OCI-LY1 (cell line): ENCODE results near the gene GPN1.

Experiments used
- H2AFZ ChIP-seq: fragments of 200-600 bp; sonication (generic), shearing (Covaris generic); 2 replicates; pipeline ENCODE4 v1.6.0; 2014; ENCODE audit warnings: antibody characterized with exemption, mild to moderate bottlenecking, low read length
- H3F3A ChIP-seq: fragments of 200-600 bp; sonication (generic), shearing (Covaris generic); 2 replicates; pipeline ENCODE4 v1.6.0; 2014; ENCODE audit warnings: mild to moderate bottlenecking, antibody characterized with exemption, low read length, moderate library complexity; ENCODE audit not compliant: insufficient read depth
- H3K27ac ChIP-seq: fragments of 200-600 bp; sonication (generic); 2 replicates; pipeline ENCODE4 v1.5.1; 2014; ENCODE audit warnings: low read length, mixed run types, mild to moderate bottlenecking, low read depth; ENCODE audit not compliant: poor library complexity, severe bottlenecking
- H3K27me3 ChIP-seq: fragments of 200-600 bp; sonication (generic); 2 replicates; pipeline ENCODE4 v1.6.0; 2014; ENCODE audit warnings: antibody characterized with exemption, mild to moderate bottlenecking, low read length, moderate library complexity; ENCODE audit not compliant: insufficient read depth
- H3K36me3 ChIP-seq: fragments of 200-600 bp; sonication (generic); 2 replicates; pipeline ENCODE4 v1.6.1; 2014; ENCODE audit warnings: mild to moderate bottlenecking, antibody characterized with exemption, low read length, moderate library complexity, mixed read lengths; ENCODE audit not compliant: insufficient read depth
- H3K4me1 ChIP-seq: fragments of 200-600 bp; sonication (generic); 2 replicates; pipeline ENCODE4 v1.5.1; 2014; ENCODE audit warnings: mild to moderate bottlenecking, low read length, moderate library complexity; ENCODE audit not compliant: insufficient read depth, severe bottlenecking
- H3K4me2 ChIP-seq: fragments of 200-600 bp; sonication (generic), shearing (Covaris generic); 2 replicates; pipeline ENCODE4 v1.6.1; 2014; ENCODE audit warnings: low read length
- H3K4me3 ChIP-seq: fragments of 200-600 bp; sonication (generic); 2 replicates; pipeline ENCODE4 v1.5.1; 2014; ENCODE audit warnings: low read length, low read depth, mild to moderate bottlenecking, mixed read lengths; ENCODE audit not compliant: poor library complexity, severe bottlenecking
- H3K79me2 ChIP-seq: fragments of 200-600 bp; shearing (Covaris generic); 2 replicates; pipeline ENCODE4 v1.6.1; 2016; ENCODE audit warnings: mixed run types, low read length, mixed read lengths; ENCODE audit not compliant: insufficient read depth
- H3K9ac ChIP-seq: fragments of 200-600 bp; sonication (generic), shearing (Covaris generic); 2 replicates; pipeline ENCODE4 v1.6.1; 2014; ENCODE audit warnings: mild to moderate bottlenecking, low read length, mixed read lengths
- H3K9me2 ChIP-seq: fragments of 200-600 bp; sonication (generic), shearing (Covaris generic); 2 replicates; pipeline ENCODE4 v1.6.1; 2014; ENCODE audit warnings: low read depth, mild to moderate bottlenecking, low read length, mixed read lengths
- H3K9me3 ChIP-seq: fragments of 200-600 bp; shearing (Covaris generic); 2 replicates; pipeline ENCODE4 v1.6.1; 2014; ENCODE audit warnings: low read length, mixed read lengths
- H4K20me1 ChIP-seq: fragments of 200-600 bp; sonication (generic), shearing (Covaris generic); 2 replicates; pipeline ENCODE4 v1.6.0; 2016; ENCODE audit warnings: mild to moderate bottlenecking, low read length; ENCODE audit not compliant: insufficient read depth
- CTCF ChIP-seq: fragments of 200-600 bp; sonication (generic), shearing (Covaris generic); IDR thresholded peaks from 2 replicates; pipeline ENCODE4 v1.5.1; 2017; ENCODE audit warnings: mild to moderate bottlenecking, antibody characterized with exemption, low read length, moderate library complexity, mixed read lengths
- EZH2 ChIP-seq: fragments of 200-600 bp; sonication (generic), shearing (Covaris generic); IDR thresholded peaks from 2 replicates; pipeline ENCODE4 v1.8.0; 2017; ENCODE audit warnings: borderline replicate concordance, mixed run types, mild to moderate bottlenecking, antibody characterized with exemption, low read length, moderate library complexity, mixed read lengths

GPN1 gene

GRCh38 chr2:27655155-27655951 is 26.5 kb downstream of the GPN1 start:
- H4K20me1 ChIP-seq = no peaks in the 10 kb centered on the region
- no peak overlapping the region for H3K27ac ChIP-seq
- H3K9me3 ChIP-seq = no peaks in the 10 kb centered on the region
- H3K9ac ChIP-seq = no peak overlapping the region
- H3K36me3 ChIP-seq = peaks cover 83% of the 10 kb centered on the region
- no peaks in the 10 kb centered on the region for H3F3A ChIP-seq
- TF ChIP-seq CTCF = no peak
- TF ChIP-seq EZH2 = no peak
- no peak overlapping the region for H3K4me2 ChIP-seq
- H3K9me2 ChIP-seq = no peaks in the 10 kb centered on the region
- no peak overlapping the region for H3K4me3 ChIP-seq
- no peaks in the 10 kb centered on the region for H3K27me3 ChIP-seq
- H3K4me1 ChIP-seq = no peaks in the 10 kb centered on the region
- H2AFZ ChIP-seq = no peak overlapping the region
- no peaks in the 10 kb centered on the region for H3K79me2 ChIP-seq

GRCh38 chr2:27661371-27661770 is 32.5 kb downstream of the GPN1 start:
- Histone ChIP-seq H4K20me1 (no peaks in the 10 kb centered on the region), H3K36me3 (peaks cover 46% of the 10 kb centered on the region), H3K4me2 (no peak overlapping the region), H2AFZ (no peak overlapping the region), H3K9ac (no peak overlapping the region), H3K79me2 (peaks cover 25% of the 10 kb centered on the region), H3F3A (no peaks in the 10 kb centered on the region), H3K27ac (no peak overlapping the region), H3K9me2 (no peaks in the 10 kb centered on the region), H3K4me1 (peaks cover 30% of the 10 kb centered on the region), H3K4me3 (no peak overlapping the region), H3K27me3 (no peaks in the 10 kb centered on the region), H3K9me3 (no peaks in the 10 kb centered on the region)
- no peak for TF ChIP-seq EZH2
- no peak for TF ChIP-seq CTCF

GRCh38 chr2:27663285-27664153 is 34.7 kb downstream of the GPN1 start, which contains the start of the genes SLC4A1AP and SUPT7L:
TSS of gene SLC4A1AP (plus strand) at chr2:27663889. CDS start at chr2:27663915, 26 bp downstream.
TSS of gene SUPT7L (minus strand) at chr2:27663614. CDS start at chr2:27662192, 1,422 bp downstream.
- peaks cover 39% of the 10 kb centered on the region; the same call in 1 of the 2 replicates for H3K36me3 ChIP-seq
- H3K9me2 ChIP-seq = no peaks in the 10 kb centered on the region
- H3K9me3 ChIP-seq = no peaks in the 10 kb centered on the region
- H3K4me2 ChIP-seq = peak within 1 kb of the TSS; percentile 94
- peaks cover 30% of the 10 kb centered on the region for H3K4me1 ChIP-seq
- peak within 1 kb of the TSS; percentile 76 for H3K9ac ChIP-seq
- no peak for TF ChIP-seq EZH2
- no peak for TF ChIP-seq CTCF
- no peaks in the 10 kb centered on the region for H3K27me3 ChIP-seq
- no peaks in the 10 kb centered on the region for H3F3A ChIP-seq
- peak within 1 kb of the TSS; percentile 74 for H3K27ac ChIP-seq
- peaks cover 25% of the 10 kb centered on the region for H3K79me2 ChIP-seq
- peak within 1 kb of the TSS; percentile 11 for H2AFZ ChIP-seq
- H4K20me1 ChIP-seq = no peaks in the 10 kb centered on the region
- H3K4me3 ChIP-seq = peak within 1 kb of the TSS; percentile 74
